GM12892 (cell line): Measurements from ENCODE around the gene IFT122.

Experiments used
- POLR2A ChIP-seq: IDR thresholded peaks from 2 replicates; pipeline ENCODE4 v1.6.1; 2011; ENCODE audit warnings: low read depth, low read length, control low read depth
- POLR2AphosphoS5 ChIP-seq: IDR thresholded peaks from 2 replicates; pipeline ENCODE4 v1.6.1; 2011; ENCODE audit warnings: low read depth, low read length, control low read depth
- TAF1 ChIP-seq: IDR thresholded peaks from 2 replicates; pipeline ENCODE4 v1.6.1; 2011; ENCODE audit warnings: low read depth, mild to moderate bottlenecking, control low read depth, low read length, borderline replicate concordance

DNA sequence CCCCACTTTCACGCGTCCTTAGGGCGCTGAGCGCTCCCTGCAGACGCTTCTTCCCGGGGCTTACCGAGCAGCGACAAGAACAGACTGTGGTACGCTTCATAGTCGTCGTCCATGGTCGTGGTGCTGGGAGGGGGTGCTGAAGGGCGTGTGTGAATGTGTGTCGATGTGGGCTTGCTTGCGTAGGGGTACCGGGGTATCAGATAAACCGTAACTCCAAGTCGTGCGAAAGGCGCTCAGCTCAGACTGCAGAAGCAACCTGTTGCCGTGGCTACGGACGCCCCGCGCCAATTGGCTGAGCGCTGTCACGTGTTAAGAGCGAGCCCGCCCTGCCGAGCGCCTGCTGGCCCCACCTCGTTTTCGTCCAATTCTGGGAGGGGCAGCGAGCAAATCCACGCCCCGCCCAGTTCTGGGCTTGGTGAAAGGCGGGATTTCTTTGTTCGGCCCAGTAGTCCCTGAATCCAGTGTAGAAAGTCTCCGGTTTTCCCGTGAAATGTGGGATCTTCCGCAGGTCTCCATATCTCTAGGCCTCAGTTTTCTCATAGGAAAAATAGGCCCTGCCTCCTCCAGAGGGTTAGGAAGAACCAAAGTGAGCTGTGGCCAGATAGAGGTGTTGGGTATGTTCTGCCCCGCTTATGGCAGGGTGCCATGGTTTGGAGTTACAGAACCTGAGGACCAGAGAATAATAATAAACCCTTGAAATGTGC is 11.5 kb upstream of the IFT122 start, which contains the start of gene EFCAB12:
- TF ChIP-seq POLR2A (peak; percentile 53), POLR2AphosphoS5 (peak; percentile 60; the same call in 1 of the 2 replicates), TAF1 (no peak)
